Activated T-cell treated with anti-CD3 and anti-CD28 coated beads, Interleukin-2, amount 50 U/mL, for 24 hours (primary cell): ENCODE results near the gene NECAB3.
A peak's percentile ranks its signal among the peaks of the same experiment; 100 is the strongest.

Experiments used
- DNase-seq: peaks from one replicate; pipeline ENCODE4 v3.0.0-alpha.2; 2020
- H3K27ac Mint-ChIP-seq: 2 replicates; pipeline ENCODE4 v1.8.0; 2020; ENCODE audit warnings: mild to moderate bottlenecking, mixed read lengths
- H3K27me3 Mint-ChIP-seq: 2 replicates; pipeline ENCODE4 v1.8.0; 2020; ENCODE audit warnings: mixed read lengths
- H3K36me3 Mint-ChIP-seq: 2 replicates; pipeline ENCODE4 v1.8.0; 2020; ENCODE audit warnings: low read depth, mixed read lengths
- H3K4me1 Mint-ChIP-seq: 2 replicates; pipeline ENCODE4 v1.8.0; 2020; ENCODE audit warnings: low read depth, mixed read lengths
- H3K4me3 Mint-ChIP-seq: 2 replicates; pipeline ENCODE4 v1.8.0; 2020; ENCODE audit warnings: mild to moderate bottlenecking, moderate library complexity, mixed read lengths
- H3K9me3 Mint-ChIP-seq: 2 replicates; pipeline ENCODE4 v1.8.0; 2020; ENCODE audit warnings: mixed read lengths

NECAB3 gene

DNA sequence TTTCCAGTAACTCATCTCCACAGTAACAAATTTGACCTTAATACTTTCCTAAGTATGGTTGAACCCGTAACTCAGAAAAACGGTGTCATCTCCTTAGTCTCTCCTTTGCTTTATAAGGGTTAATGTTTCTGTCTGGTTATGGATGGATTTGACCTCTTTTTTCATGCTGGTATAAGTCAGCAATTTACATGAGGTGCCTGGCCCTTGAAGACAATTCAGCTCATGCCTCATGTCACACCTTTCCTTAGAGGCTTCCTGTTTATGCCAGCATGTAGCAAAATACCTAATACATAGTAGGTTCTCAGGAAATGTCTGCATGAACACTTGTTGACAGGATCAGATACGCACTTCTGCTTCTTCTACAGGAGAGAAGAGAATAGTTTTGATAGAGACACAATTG lies 49.8 kb downstream of the NECAB3 start:
- H3K4me1 Mint-ChIP-seq, result peaks cover 22% of the 10 kb centered on the region
- H3K27me3 Mint-ChIP-seq, result no peaks in the 10 kb centered on the region
- no peak for DNase-seq
- H3K36me3 Mint-ChIP-seq, result peaks cover 78% of the 10 kb centered on the region
- no peak overlapping the region for H3K4me3 Mint-ChIP-seq
- H3K27ac Mint-ChIP-seq, result peak overlapping the region; percentile 60
- H3K9me3 Mint-ChIP-seq, result no peaks in the 10 kb centered on the region

DNA sequence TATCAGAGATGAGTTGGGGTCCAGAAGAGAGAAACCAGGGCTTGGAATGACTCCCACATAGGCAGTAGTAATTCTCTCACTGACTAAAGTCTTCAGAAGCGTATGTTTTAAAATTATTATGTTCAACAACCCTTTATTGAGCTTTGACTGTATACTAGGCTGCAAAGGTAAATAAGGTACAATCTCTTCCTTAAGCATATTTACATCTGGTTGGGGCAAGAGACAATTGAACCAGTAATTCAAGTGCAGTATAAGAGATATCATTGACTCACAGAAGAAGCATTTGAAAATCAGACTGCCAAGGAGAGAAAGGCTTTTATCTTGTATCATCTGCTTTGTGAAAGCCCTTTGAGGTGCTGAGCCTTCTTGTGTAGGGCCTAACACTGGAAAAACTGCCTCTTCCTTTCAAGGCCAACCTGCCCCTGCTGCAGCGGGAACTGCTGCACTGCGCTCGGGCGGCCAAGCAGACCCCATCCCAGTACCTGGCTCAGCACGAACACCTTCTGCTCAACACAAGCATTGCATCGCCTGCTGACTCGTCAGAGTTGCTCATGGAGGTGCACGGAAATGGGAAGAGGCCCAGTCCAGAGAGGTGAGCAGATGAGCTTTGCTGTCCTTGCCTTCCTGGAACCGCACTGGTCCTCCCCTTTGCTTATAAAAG lies 51.4 kb downstream of the NECAB3 start:
- Mint-ChIP-seq H3K27ac (peak overlapping the region; percentile 44), H3K36me3 (peaks cover 69% of the 10 kb centered on the region), H3K27me3 (no peaks in the 10 kb centered on the region), H3K4me3 (no peak overlapping the region), H3K4me1 (peaks cover 22% of the 10 kb centered on the region), H3K9me3 (no peaks in the 10 kb centered on the region)
- DNase-seq, result no peak

GRCh38 chr20:33621717-33622400 lies 52.4 kb downstream of the NECAB3 start:
- H3K27ac Mint-ChIP-seq, result no peak overlapping the region
- H3K9me3 Mint-ChIP-seq, result no peaks in the 10 kb centered on the region
- no peak overlapping the region for H3K4me3 Mint-ChIP-seq
- H3K36me3 Mint-ChIP-seq, result peaks cover 66% of the 10 kb centered on the region
- no peaks in the 10 kb centered on the region for H3K27me3 Mint-ChIP-seq
- peaks cover 22% of the 10 kb centered on the region for H3K4me1 Mint-ChIP-seq
- no peak for DNase-seq

GRCh38 chr20:33612001-33612400 lies 62.2 kb downstream of the NECAB3 start:
- Mint-ChIP-seq H3K4me1 (peaks cover 3% of the 10 kb centered on the region), H3K36me3 (peaks cover 68% of the 10 kb centered on the region), H3K9me3 (no peaks in the 10 kb centered on the region), H3K27ac (no peak overlapping the region), H3K4me3 (no peak overlapping the region), H3K27me3 (no peaks in the 10 kb centered on the region)
- DNase-seq, result no peak

GRCh38 chr20:33611106-33611505 lies 63.1 kb downstream of the NECAB3 start:
- H3K36me3 Mint-ChIP-seq, result peaks cover 63% of the 10 kb centered on the region
- no peaks in the 10 kb centered on the region for H3K9me3 Mint-ChIP-seq
- peaks cover 7% of the 10 kb centered on the region for H3K4me1 Mint-ChIP-seq
- H3K27me3 Mint-ChIP-seq, result no peaks in the 10 kb centered on the region
- H3K27ac Mint-ChIP-seq, result no peak overlapping the region
- no peak for DNase-seq
- no peak overlapping the region for H3K4me3 Mint-ChIP-seq

- H3K4me3 Mint-ChIP-seq, result no peak overlapping the region
- H3K9me3 Mint-ChIP-seq, result no peaks in the 10 kb centered on the region
- no peaks in the 10 kb centered on the region for H3K27me3 Mint-ChIP-seq
- no peak for DNase-seq
- peaks cover 10% of the 10 kb centered on the region for H3K4me1 Mint-ChIP-seq
- H3K36me3 Mint-ChIP-seq, result peaks cover 52% of the 10 kb centered on the region
- H3K27ac Mint-ChIP-seq, result no peak overlapping the region
Observed at GRCh38 chr20:33609504-33609903, 64.7 kb downstream of the NECAB3 start.
